GM12801 (cell line): ENCODE results near the gene PHKG2.

ENCODE experiments used
- TF ChIP-seq, protein P1 (sequence below): IDR thresholded peaks from one replicate; pipeline ENCODE4 v1.5.1; 2011; ENCODE audit warnings: control low read depth; ENCODE audit not compliant: insufficient read length; ENCODE audit errors: extremely low read depth

The PHKG2 gene

DNA sequence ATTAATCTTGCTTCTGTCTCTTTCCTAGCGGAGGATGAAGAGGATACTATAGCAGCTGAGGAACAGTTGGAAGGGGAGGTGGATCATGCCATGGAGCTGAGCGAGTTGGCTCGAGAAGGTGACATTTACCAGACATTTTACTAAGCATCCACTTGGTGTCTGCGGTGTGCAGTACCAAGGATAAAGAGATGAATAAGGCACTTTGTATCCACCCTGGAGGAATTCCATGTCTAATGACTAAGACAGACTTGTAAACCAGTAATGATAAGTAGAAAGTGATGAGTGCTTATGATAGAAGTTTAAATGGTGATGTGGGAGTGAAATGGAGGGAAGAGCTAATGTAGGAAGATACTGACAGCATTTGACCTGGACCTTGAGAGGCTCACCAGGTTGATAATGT, 37.3 kb upstream of the PHKG2 start:
- TF ChIP-seq, protein P1, sequence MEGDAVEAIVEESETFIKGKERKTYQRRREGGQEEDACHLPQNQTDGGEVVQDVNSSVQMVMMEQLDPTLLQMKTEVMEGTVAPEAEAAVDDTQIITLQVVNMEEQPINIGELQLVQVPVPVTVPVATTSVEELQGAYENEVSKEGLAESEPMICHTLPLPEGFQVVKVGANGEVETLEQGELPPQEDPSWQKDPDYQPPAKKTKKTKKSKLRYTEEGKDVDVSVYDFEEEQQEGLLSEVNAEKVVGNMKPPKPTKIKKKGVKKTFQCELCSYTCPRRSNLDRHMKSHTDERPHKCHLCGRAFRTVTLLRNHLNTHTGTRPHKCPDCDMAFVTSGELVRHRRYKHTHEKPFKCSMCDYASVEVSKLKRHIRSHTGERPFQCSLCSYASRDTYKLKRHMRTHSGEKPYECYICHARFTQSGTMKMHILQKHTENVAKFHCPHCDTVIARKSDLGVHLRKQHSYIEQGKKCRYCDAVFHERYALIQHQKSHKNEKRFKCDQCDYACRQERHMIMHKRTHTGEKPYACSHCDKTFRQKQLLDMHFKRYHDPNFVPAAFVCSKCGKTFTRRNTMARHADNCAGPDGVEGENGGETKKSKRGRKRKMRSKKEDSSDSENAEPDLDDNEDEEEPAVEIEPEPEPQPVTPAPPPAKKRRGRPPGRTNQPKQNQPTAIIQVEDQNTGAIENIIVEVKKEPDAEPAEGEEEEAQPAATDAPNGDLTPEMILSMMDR: no peak

DNA sequence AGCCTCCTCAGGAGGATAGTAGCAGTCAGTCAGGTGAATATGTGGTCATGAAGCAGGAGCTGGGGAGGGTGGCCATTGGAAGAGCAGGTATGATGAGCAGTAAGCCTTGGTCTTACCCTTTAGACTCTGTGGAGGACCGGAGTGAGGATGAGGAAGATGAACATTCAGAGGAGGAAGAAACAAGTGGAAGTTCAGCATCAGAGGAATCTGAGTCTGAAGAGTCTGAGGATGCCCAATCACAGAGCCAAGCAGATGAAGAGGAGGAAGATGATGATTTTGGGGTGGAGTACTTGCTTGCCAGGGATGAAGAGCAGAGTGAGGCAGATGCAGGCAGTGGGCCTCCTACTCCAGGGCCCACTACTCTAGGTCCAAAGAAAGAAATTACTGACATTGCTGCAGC, 36.5 kb upstream of the PHKG2 start:
- TF ChIP-seq, protein P1: no peak

DNA sequence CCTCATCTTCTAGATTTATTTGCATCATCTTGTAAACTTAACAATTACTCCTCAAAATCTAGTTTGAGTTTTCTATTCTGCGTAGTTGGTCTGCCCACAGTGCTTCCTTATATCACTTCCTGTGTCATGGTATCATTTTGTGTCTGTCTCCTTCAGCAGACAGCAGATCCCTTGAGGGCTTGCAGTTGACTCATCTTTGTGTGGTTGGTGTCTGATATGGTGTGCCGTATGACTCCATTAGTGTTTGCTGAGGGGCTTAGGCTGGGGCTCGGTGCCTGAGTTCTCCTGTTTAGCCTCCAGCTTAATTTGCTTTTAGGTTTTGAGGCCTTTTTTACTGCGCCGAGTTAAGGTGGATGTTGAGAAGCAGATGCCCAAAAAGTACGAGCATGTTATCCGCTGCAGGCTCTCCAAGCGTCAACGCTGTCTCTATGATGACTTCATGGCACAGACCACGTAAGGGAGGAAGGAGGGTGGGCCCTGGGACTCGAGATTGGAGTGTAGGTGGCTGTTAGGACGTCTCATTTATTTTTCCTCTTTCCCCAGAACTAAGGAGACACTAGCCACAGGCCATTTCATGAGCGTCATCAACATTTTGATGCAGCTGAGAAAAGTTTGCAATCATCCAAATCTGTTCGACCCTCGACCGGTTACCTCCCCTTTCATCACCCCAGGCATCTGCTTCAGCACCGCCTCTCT, 32.3 kb upstream of the PHKG2 start:
- TF ChIP-seq, protein P1: no peak

DNA sequence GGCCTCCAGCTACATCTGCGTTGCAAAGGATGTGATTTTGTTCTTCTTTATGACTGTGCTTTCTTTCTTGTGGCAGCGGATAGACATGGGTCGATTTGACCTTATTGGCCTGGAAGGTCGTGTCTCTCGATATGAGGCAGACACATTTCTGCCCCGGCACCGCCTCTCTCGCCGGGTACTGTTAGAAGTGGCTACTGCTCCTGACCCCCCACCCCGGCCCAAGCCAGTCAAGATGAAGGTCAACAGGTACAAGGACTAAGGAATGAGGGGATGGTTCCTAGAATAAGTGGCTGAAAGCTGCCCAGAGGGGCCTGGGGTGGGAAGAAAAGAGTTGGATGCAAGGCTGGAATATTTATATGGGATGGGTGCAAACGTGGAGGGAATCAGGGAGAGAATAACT, 28.1 kb upstream of the PHKG2 start:
- TF ChIP-seq, protein P1: no peak

DNA sequence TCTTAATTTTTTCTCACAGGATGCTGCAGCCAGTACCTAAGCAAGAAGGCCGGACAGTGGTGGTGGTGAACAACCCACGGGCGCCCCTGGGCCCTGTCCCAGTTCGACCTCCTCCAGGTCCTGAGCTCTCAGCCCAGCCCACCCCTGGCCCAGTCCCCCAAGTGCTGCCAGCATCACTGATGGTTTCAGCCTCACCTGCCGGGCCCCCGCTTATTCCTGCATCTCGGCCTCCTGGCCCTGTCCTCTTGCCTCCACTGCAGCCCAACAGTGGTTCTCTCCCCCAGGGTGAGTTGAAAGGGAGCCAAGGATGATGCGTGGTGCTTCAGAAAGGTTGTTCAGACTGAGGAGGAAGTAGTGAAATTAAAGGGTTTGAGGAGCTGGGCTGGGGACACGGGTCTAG, 27.5 kb upstream of the PHKG2 start:
- TF ChIP-seq, protein P1: no peak

DNA sequence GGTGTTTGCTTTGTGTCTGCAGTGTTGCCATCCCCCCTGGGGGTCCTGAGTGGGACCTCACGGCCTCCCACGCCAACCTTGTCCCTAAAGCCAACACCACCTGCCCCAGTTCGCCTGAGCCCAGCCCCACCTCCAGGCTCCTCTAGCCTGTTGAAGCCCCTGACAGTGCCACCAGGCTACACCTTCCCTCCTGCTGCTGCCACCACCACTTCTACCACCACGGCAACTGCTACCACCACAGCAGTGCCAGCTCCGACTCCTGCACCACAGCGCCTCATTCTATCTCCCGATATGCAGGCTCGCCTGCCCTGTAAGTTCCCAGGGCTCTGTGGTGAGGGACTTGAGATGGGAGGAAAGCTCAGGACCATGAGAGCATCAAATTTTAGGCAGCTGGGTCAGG, 27.1 kb upstream of the PHKG2 start:
- TF ChIP-seq, protein P1: no peak

DNA sequence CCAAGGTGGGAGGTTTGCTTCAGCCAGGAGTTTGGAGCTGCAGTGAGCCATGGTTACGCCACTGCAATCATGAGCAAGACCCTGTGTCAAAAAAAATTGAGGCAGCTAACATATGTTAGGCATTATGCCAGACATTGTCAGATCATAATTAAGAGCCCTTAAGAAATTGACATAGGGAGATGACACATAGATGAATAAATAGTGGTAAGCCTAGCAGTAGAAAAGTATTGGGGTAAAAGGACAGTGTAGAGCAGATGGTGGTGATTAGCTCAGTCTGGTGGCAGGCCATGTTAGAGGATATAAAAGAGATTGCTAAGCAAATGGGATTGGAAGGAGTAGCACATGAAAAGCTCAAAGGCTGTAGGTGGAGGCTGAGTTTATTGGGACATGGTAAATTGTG, 26.6 kb upstream of the PHKG2 start:
- TF ChIP-seq, protein P1: no peak

DNA sequence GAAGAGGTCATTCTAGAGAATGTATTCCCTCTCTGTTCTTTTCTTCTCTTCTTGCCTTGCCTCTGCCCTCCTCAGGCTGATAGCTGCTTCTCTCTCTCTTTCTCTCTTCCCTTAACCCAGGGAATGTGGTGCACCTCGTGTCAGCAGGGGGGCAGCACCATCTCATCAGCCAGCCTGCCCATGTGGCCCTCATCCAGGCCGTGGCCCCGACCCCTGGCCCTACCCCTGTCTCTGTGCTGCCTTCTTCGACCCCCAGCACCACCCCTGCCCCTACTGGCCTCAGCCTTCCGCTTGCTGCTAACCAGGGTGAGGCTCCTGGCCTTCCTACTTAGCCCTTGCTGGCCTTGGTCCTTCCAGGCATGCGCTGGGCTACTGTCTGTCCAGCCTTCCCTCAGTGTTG, 25.8 kb upstream of the PHKG2 start:
- TF ChIP-seq, protein P1: no peak
